Transverse colon (tissue), 4 donors: ENCODE results near the gene CDO1. TPM values are rescaled to one million over a fixed set of nuclear protein-coding genes. Genes with fewer than 3 reads are reported as not detected.
A peak's percentile ranks its signal among the peaks of the same experiment; 100 is the strongest.

Experiments
- DNase-seq: peaks from one replicate; pipeline ENCODE4 v3.0.0-alpha.2; 2019
- H3K27ac ChIP-seq, 4 donors: fragments of 200-600 bp; sonication (generic); 2 replicates each; pipeline ENCODE4 v1.5.1; 2016 to 2018; ENCODE audit warnings: inconsistent platforms in 4 of 4
- H3K27me3 ChIP-seq: fragments of 200-600 bp; sonication (generic); 2 replicates; pipeline ENCODE4 v1.5.1; 2017; ENCODE audit warnings: inconsistent platforms
- H3K36me3 ChIP-seq, 4 donors: fragments of 200-600 bp; sonication (generic); 2 replicates each; pipeline ENCODE4 v1.5.1; 2017 to 2019; ENCODE audit warnings: inconsistent platforms in 4 of 4
- H3K4me1 ChIP-seq, 4 donors: fragments of 200-600 bp; sonication (generic); 2 replicates each; pipeline ENCODE4 v1.5.1; 2017 to 2020; ENCODE audit warnings: inconsistent platforms in 4 of 4
- H3K4me3 ChIP-seq, 4 donors: fragments of 200-600 bp; sonication (generic); 1 replicate in 1 of 4; 2 replicates in 3 of 4; pipeline versions ENCODE4 v1.5.1 to v1.6.1; 2017 to 2019; ENCODE audit warnings: inconsistent platforms in 4 of 4
- H3K9me3 ChIP-seq, 2 donors: fragments of 200-600 bp; sonication (generic); 2 replicates each; pipeline ENCODE4 v1.5.1; 2017 to 2019; ENCODE audit warnings: inconsistent platforms in 2 of 2
- CTCF ChIP-seq, 5 experiments: fragments of 200-600 bp in 3 of 5; fragments of 450-650 bp in 2 of 5; sonication (generic) in 3 of 5; IDR thresholded peaks; 1 replicate in 2 of 5; 2 replicates in 3 of 5; pipeline ENCODE4 v1.5.1; 2016 to 2017; ENCODE audit warnings: antibody characterized with exemption in 5 of 5, inconsistent platforms in 3 of 5, mild to moderate bottlenecking in 2 of 5, moderate library complexity in 1 of 5
- EP300 ChIP-seq: sonication (generic); formaldehyde crosslinking; IDR thresholded peaks from one replicate; pipeline ENCODE4 v1.6.1; 2017; ENCODE audit warnings: antibody characterized with exemption, low read depth
- POLR2A ChIP-seq: fragments of 450-650 bp; IDR thresholded peaks from one replicate; pipeline ENCODE4 v1.6.1; 2016; ENCODE audit warnings: antibody characterized with exemption, mild to moderate bottlenecking, moderate library complexity
- POLR2AphosphoS5 ChIP-seq, 3 donors: sonication (generic); formaldehyde crosslinking; IDR thresholded peaks; one replicate each; pipeline ENCODE4 v1.6.1; 2016; ENCODE audit warnings: antibody characterized with exemption in 3 of 3
- WGBS, 2 donors: methylation state at CpG; one replicate each; pipeline ENCODE4 v1.1.5; 2018; ENCODE audit warnings: low coverage in 1 of 2; 5-methylcytosine and 5-hydroxymethylcytosine counted together
- in situ Hi-C, 4 donors: fragments of 200-750 bp; cut with MboI; loops; one replicate each; pipeline versions ENCODE4 v1.15.0 to v1.15.1; 2017; ENCODE audit warnings: low sequenced_read_pairs in 3 of 4, low pct_ligation_motif_present in 1 of 4, low pct_unique_long_range_greater_than_20kb in 1 of 4
- intact Hi-C: fragments of 100-400 bp; cut with DNase I; formaldehyde crosslinking; loops from one replicate; pipeline ENCODE4 v1.15.1; 2023; ENCODE audit warnings: low total_unique reads
- total RNA-seq, 4 donors: library from RNA; depleted of rRNA; stranded (reverse); fragments of >200 nt; gene quantifications; one replicate each; pipeline ENCODE4 v1.1.0, GENCODE V29; 2016

The CDO1 gene
- total RNA-seq, 4 donors from 2014 or later = 0.40 to 10.4 (median 4.4) TPM; not detected in 1

- whole genome bisulfite sequencing, 2 donors = 1 to 4% methylated on average over 4 to 5 of the region's 5 CpGs
- intact Hi-C loops = no loop called here
- Histone ChIP-seq H3K4me3 (peak overlapping the region; percentile 63 to 85 (median 78)), H3K27ac (peak overlapping the region; percentile 92 to 94 (median 94)), H3K4me1 (peaks cover 28 to 56% (median 34%) of the 10 kb centered on the region in 4 donors), H3K36me3 (peaks cover 0 to 18% (median 8%) of the 10 kb centered on the region in 4 donors), H3K27me3 (no peaks in the 10 kb centered on the region), H3K9me3 (no peaks in the 10 kb centered on the region)
- no peak for DNase-seq
- TF ChIP-seq EP300 = no peak
- no peak for TF ChIP-seq POLR2AphosphoS5 (IDR thresholded peaks at IDR 0.05)
- no peak for TF ChIP-seq CTCF (IDR thresholded peaks at IDR 0.05)
- TF ChIP-seq POLR2A = no peak
- in situ Hi-C loops = loop anchor here in 3 of 4 donors (25.0 kb wide), 2 partner anchors 221 to 529 kb away; no protein-coding TSS in a partner anchor
Observed at GRCh38 chr5:115840873-115841272, 24.4 kb upstream of the CDO1 start.

GRCh38 chr5:115838885-115839518, 22.5 kb upstream of the CDO1 start:
- Histone ChIP-seq H3K4me3 (peak overlapping the region in 1 of 4 donors; percentile 78), H3K4me1 (peaks cover 28 to 41% (median 34%) of the 10 kb centered on the region in 4 donors), H3K27ac (peak overlapping the region in 1 of 4 donors; percentile 9), H3K36me3 (peaks cover 0 to 36% (median 12%) of the 10 kb centered on the region in 4 donors), H3K9me3 (no peaks in the 10 kb centered on the region), H3K27me3 (no peaks in the 10 kb centered on the region)
- TF ChIP-seq CTCF (IDR thresholded peaks at IDR 0.05) (peak; percentile 51 to 59 (median 53)), POLR2A (no peak)
- DNase-seq = peak; percentile 8
- intact Hi-C loops = no loop called here
- in situ Hi-C loops = loop anchor here in 3 of 4 donors (10.0 to 25.0 kb wide), 3 partner anchors 214 to 527 kb away; partner anchors contain the start of gene TMED7 (in 1 of the 3)
- whole genome bisulfite sequencing, 2 donors = 29 to 42% methylated on average over 4 to 10 of the region's 10 CpGs

GRCh38 chr5:115835481-115835880, 19.0 kb upstream of the CDO1 start:
- Histone ChIP-seq H3K4me1 (peaks cover 17 to 26% (median 22%) of the 10 kb centered on the region in 4 donors), H3K9me3 (no peaks in the 10 kb centered on the region), H3K27me3 (no peaks in the 10 kb centered on the region), H3K27ac (no peak overlapping the region), H3K4me3 (no peak overlapping the region), H3K36me3 (peaks cover 0 to 50% (median 16%) of the 10 kb centered on the region in 4 donors)
- no peak for DNase-seq
- 83 to 97% methylated on average over 4 of the region's 4 CpGs for WGBS, 2 donors
- intact Hi-C loops (no loop called here), in situ Hi-C loops (loop anchor here in 3 of 4 donors (10.0 to 25.0 kb wide), 3 partner anchors 211 to 523 kb away; partner anchors contain the start of gene TMED7 (in 1 of the 3))
- TF ChIP-seq POLR2A = no peak
- no peak for TF ChIP-seq POLR2AphosphoS5 (IDR thresholded peaks at IDR 0.05)
- no peak for TF ChIP-seq EP300
- no peak for TF ChIP-seq CTCF (IDR thresholded peaks at IDR 0.05)

GRCh38 chr5:115831163-115831768, 14.8 kb upstream of the CDO1 start:
- Histone ChIP-seq H3K27ac (no peak overlapping the region), H3K27me3 (no peaks in the 10 kb centered on the region), H3K4me1 (peaks cover 0 to 7% (median 2%) of the 10 kb centered on the region in 4 donors), H3K36me3 (peaks cover 0 to 60% (median 14%) of the 10 kb centered on the region in 4 donors), H3K4me3 (no peak overlapping the region), H3K9me3 (no peaks in the 10 kb centered on the region)
- peak; percentile 15 for DNase-seq
- in situ Hi-C loops = loop anchor here in 3 of 4 donors (10.0 to 25.0 kb wide), 3 partner anchors 206 to 519 kb away; partner anchors contain the start of gene TMED7 (in 1 of the 3)
- intact Hi-C loops = no loop called here
- WGBS, 2 donors = 40 to 52% methylated on average over 2 of the region's 2 CpGs
- peak; percentile 54 to 72 (median 65) for TF ChIP-seq CTCF (IDR thresholded peaks at IDR 0.05)
- no peak for TF ChIP-seq POLR2A
